Measurements from ENCODE around the gene TSPEAR.

GRCh38 chr21:44489962-44490361 is 221.4 kb downstream of the TSPEAR start:
- TF ChIP-seq BRF2 (CRISPR knock-in tag; IDR thresholded peaks at IDR 0.05) (no peak), DR1 (CRISPR knock-in tag; IDR thresholded peaks at IDR 0.05) (no peak), PRDM15 (CRISPR knock-in tag; IDR thresholded peaks at IDR 0.05) (no peak), ASH2L (IDR thresholded peaks at IDR 0.05; ENCODE audit: insufficient read length, low read depth, low read length) (no peak), NR2F1 (CRISPR knock-in tag; IDR thresholded peaks at IDR 0.05) (no peak), ARNT (IDR thresholded peaks at IDR 0.05) (no peak)
